CD4-positive, alpha-beta memory T cell (primary cell): ENCODE data around the gene KBTBD2. TPM values are rescaled to one million over a fixed set of nuclear protein-coding genes. Genes with fewer than 3 reads are reported as not detected.
A peak's percentile ranks its signal among the peaks of the same experiment; 100 is the strongest.
"Not testable (repeated sequence)": the region's sequence is repeated elsewhere in the genome, so short reads cannot be mapped to it uniquely, and the experiment has no call there.

Experiments used
- CTCF ChIA-PET: fragments of 350-600 bp; sonication (Branson Sonifier 250); formaldehyde crosslinking; loops from one replicate; lab custom pipeline; 2021; ENCODE audit warnings: inconsistent platforms; ENCODE audit not compliant: partially characterized antibody; lab: Charles Lee
- POLR2A ChIA-PET: fragments of 350-600 bp; sonication (Branson Sonifier 250); formaldehyde crosslinking; loops from one replicate; lab custom pipeline; 2021; ENCODE audit not compliant: partially characterized antibody; lab: Charles Lee
- DNase-seq, 5 donors: peaks; one replicate each; pipeline versions ENCODE4 v3.0.0 to v3.0.0-alpha.2; 2020 to 2022; ENCODE audit warnings: mixed read lengths in 1 of 5
- H3K27ac ChIP-seq: one replicate; pipeline ENCODE4 v1.7.0; 2013; ENCODE audit warnings: low read depth, low read length
- H3K27me3 ChIP-seq: 2 replicates; pipeline ENCODE4 v1.7.0; 2013; ENCODE audit warnings: mild to moderate bottlenecking, low read length, moderate library complexity; ENCODE audit not compliant: insufficient read depth
- H3K36me3 ChIP-seq: 2 replicates; pipeline ENCODE4 v1.7.0; 2013; ENCODE audit warnings: mild to moderate bottlenecking, low read length, moderate library complexity; ENCODE audit not compliant: insufficient read depth
- H3K4me1 ChIP-seq: 2 replicates; pipeline ENCODE4 v1.7.0; 2013; ENCODE audit warnings: mild to moderate bottlenecking, low read length, moderate library complexity; ENCODE audit not compliant: insufficient read depth
- H3K4me3 ChIP-seq, 2 donors: one replicate each; pipeline ENCODE4 v1.7.0; 2013; ENCODE audit warnings: low read length in 2 of 2, mild to moderate bottlenecking in 1 of 2
- H3K9me3 ChIP-seq, 2 donors: one replicate each; pipeline ENCODE4 v1.7.0; 2013; ENCODE audit warnings: low read length in 2 of 2, control low read depth in 1 of 2; ENCODE audit not compliant: control insufficient read depth in 1 of 2
- H3K27ac Mint-ChIP-seq, 7 donors: one replicate each; pipeline ENCODE4 v1.8.0; 2020 to 2021; ENCODE audit warnings: mixed read lengths in 7 of 7, mild to moderate bottlenecking in 6 of 7, inconsistent platforms in 3 of 7, moderate library complexity in 3 of 7
- H3K27me3 Mint-ChIP-seq, 2 donors: one replicate each; pipeline ENCODE4 v1.8.0; 2020 to 2021; ENCODE audit warnings: mixed read lengths in 2 of 2
- H3K36me3 Mint-ChIP-seq, 2 donors: one replicate each; pipeline ENCODE4 v1.8.0; 2020 to 2021; ENCODE audit warnings: mixed read lengths in 2 of 2, inconsistent platforms in 1 of 2, mild to moderate bottlenecking in 1 of 2
- H3K4me1 Mint-ChIP-seq, 4 donors: one replicate each; pipeline ENCODE4 v1.8.0; 2020 to 2021; ENCODE audit warnings: mixed read lengths in 4 of 4, mild to moderate bottlenecking in 1 of 4
- H3K4me3 Mint-ChIP-seq, 8 donors: one replicate each; pipeline ENCODE4 v1.8.0; 2020 to 2021; ENCODE audit warnings: mixed read lengths in 8 of 8, mild to moderate bottlenecking in 7 of 8, moderate library complexity in 6 of 8, inconsistent platforms in 3 of 8
- H3K9me3 Mint-ChIP-seq, 8 donors: one replicate each; pipeline ENCODE4 v1.8.0; 2020 to 2021; ENCODE audit warnings: mixed read lengths in 8 of 8, mild to moderate bottlenecking in 5 of 8, inconsistent platforms in 3 of 8, moderate library complexity in 1 of 8
- intact Hi-C: fragments of 100-400 bp; cut with micrococcal nuclease; formaldehyde crosslinking; loops from one replicate; pipeline ENCODE4 v1.15.1; 2023
- polyA plus RNA-seq, 2 donors: library from polyadenylated mRNA; unstranded; fragments of 300-500 nt; fragmentation: Illumina TruSeq; gene quantifications; one replicate each; pipeline ENCODE4 v1.2.3, GENCODE V29; 2021
- total RNA-seq, 2 experiments: library from RNA; stranded (reverse); gene quantifications; one replicate each; pipeline ENCODE4 v1.2.3, GENCODE V29; 2021

KBTBD2 gene
- total and polyA plus RNA-seq, 4 experiments from 2014 or later: 27.4 to 64.3 (median 50.2) TPM

- H3K36me3 Mint-ChIP-seq: peaks cover 0 to 5% of the 10 kb centered on the region in 2 donors
- peaks cover 0 to 4% (median 0%) of the 10 kb centered on the region in 4 donors for H3K4me1 Mint-ChIP-seq
- POLR2A ChIA-PET: interaction anchor here (1.1 kb wide), 1 partner anchor 29 kb away, joined by 3 read pairs; no protein-coding TSS in a partner anchor
- no peaks in the 10 kb centered on the region for H3K4me1 ChIP-seq
- no peaks in the 10 kb centered on the region for H3K27me3 Mint-ChIP-seq
- no peak overlapping the region for H3K4me3 Mint-ChIP-seq
- H3K4me3 ChIP-seq: no peak overlapping the region
- no peak overlapping the region for H3K27ac ChIP-seq
- peaks cover 0 to 3% (median 0%) of the 10 kb centered on the region in 8 donors for H3K9me3 Mint-ChIP-seq
- no peak for DNase-seq
- H3K36me3 ChIP-seq: no peaks in the 10 kb centered on the region
- CTCF ChIA-PET: interaction anchor here (1.0 to 1.3 kb wide), 2 partner anchors 22 to 83 kb away, joined by 3 to 4 read pairs; no protein-coding TSS in a partner anchor
- H3K9me3 ChIP-seq: no peaks in the 10 kb centered on the region
- no peaks in the 10 kb centered on the region for H3K27me3 ChIP-seq
- intact Hi-C loops: no loop called here
- peak overlapping the region in 1 of 7 donors; percentile 17 for H3K27ac Mint-ChIP-seq
Observed at GRCh38 chr7:32929430-32930143, 38.0 kb upstream of the KBTBD2 start.

GRCh38 chr7:32928785-32929298 lies 37.3 kb upstream of the KBTBD2 start:
- Histone ChIP-seq H3K27me3 (no peaks in the 10 kb centered on the region), H3K4me1 (no peaks in the 10 kb centered on the region), H3K27ac (no peak overlapping the region), H3K36me3 (no peaks in the 10 kb centered on the region), H3K4me3 (no peak overlapping the region), H3K9me3 (no peaks in the 10 kb centered on the region)
- peaks cover 0 to 4% (median 0%) of the 10 kb centered on the region in 4 donors for H3K4me1 Mint-ChIP-seq
- H3K36me3 Mint-ChIP-seq: peaks cover 0 to 5% of the 10 kb centered on the region in 2 donors
- H3K27me3 Mint-ChIP-seq: no peaks in the 10 kb centered on the region
- POLR2A ChIA-PET: interaction anchor here (1.1 kb wide), 1 partner anchor 28 kb away, joined by 3 read pairs; no protein-coding TSS in a partner anchor
- no peak overlapping the region for H3K4me3 Mint-ChIP-seq
- intact Hi-C loops: no loop called here
- peaks cover 0 to 3% (median 0%) of the 10 kb centered on the region in 8 donors for H3K9me3 Mint-ChIP-seq
- no peak for DNase-seq
- CTCF ChIA-PET: interaction anchor here (0.7 to 1.8 kb wide), 4 partner anchors 14 to 83 kb away, joined by 3 to 6 read pairs (median 4); no protein-coding TSS in a partner anchor
- H3K27ac Mint-ChIP-seq: peak overlapping the region in 2 of 7 donors; percentile 10 to 23

GRCh38 chr7:32921896-32922295 lies 30.3 kb upstream of the KBTBD2 start:
- Histone ChIP-seq H3K4me3 (no peak overlapping the region), H3K9me3 (no peaks in the 10 kb centered on the region), H3K36me3 (no peaks in the 10 kb centered on the region), H3K4me1 (no peaks in the 10 kb centered on the region), H3K27me3 (no peaks in the 10 kb centered on the region), H3K27ac (no peak overlapping the region)
- no peak for DNase-seq
- ChIA-PET POLR2A (no interaction called here), CTCF (interaction anchor here (1.2 kb wide), 1 partner anchor 75 kb away, joined by 4 read pairs; no protein-coding TSS in a partner anchor)
- Mint-ChIP-seq H3K9me3 (peaks cover 0 to 2% (median 0%) of the 10 kb centered on the region in 8 donors), H3K4me3 (no peak overlapping the region), H3K27ac (no peak overlapping the region), H3K27me3 (no peaks in the 10 kb centered on the region), H3K4me1 (no peaks in the 10 kb centered on the region), H3K36me3 (peaks cover 2 to 7% of the 10 kb centered on the region in 2 donors)
- intact Hi-C loops: no loop called here

- H3K4me3 ChIP-seq, intact Hi-C loops, H3K9me3 Mint-ChIP-seq, DNase-seq, H3K27ac ChIP-seq, H3K4me1 ChIP-seq, POLR2A ChIA-PET, H3K4me1 Mint-ChIP-seq, H3K4me3 Mint-ChIP-seq, H3K27me3 ChIP-seq, H3K36me3 ChIP-seq, H3K9me3 ChIP-seq, H3K27ac Mint-ChIP-seq, H3K27me3 Mint-ChIP-seq: not testable (repeated sequence)
- CTCF ChIA-PET: interaction anchor here (1.5 kb wide), 1 partner anchor 70 kb away, joined by 3 read pairs; no protein-coding TSS in a partner anchor
- H3K36me3 Mint-ChIP-seq: peaks cover 4 to 12% of the 10 kb centered on the region in 2 donors
Observed at GRCh38 chr7:32916994-32917393, 25.4 kb upstream of the KBTBD2 start.

DNA sequence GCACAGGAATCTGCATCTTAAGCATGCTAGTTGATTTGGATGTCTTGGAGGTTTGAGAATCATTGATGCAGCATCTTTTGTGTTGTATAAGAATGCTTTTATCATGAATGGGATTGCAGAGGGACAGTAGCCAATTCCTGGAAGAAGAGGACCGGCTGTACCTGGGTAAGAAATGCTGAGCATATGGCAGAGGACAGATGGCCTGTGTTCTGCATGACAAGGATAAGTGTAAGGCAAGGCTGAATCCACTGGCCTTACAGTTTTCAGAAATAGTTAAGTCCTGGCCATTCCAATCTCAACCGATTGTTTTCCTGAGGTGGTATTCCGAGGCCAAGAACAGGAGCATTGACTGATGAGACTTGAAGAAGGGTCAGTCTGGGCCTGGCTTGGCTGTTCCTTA lies 24.4 kb upstream of the KBTBD2 start:
- ChIA-PET CTCF (interaction anchor here (1.5 kb wide), 1 partner anchor 69 kb away, joined by 3 read pairs; no protein-coding TSS in a partner anchor), POLR2A (no interaction called here)
- Histone ChIP-seq H3K36me3 (no peaks in the 10 kb centered on the region), H3K4me3 (no peak overlapping the region), H3K27me3 (no peaks in the 10 kb centered on the region), H3K4me1 (no peaks in the 10 kb centered on the region), H3K27ac (no peak overlapping the region), H3K9me3 (no peaks in the 10 kb centered on the region)
- H3K36me3 Mint-ChIP-seq: peaks cover 4 to 12% of the 10 kb centered on the region in 2 donors
- peaks cover 0 to 2% (median under 1%) of the 10 kb centered on the region in 4 donors for H3K4me1 Mint-ChIP-seq
- no peak overlapping the region for H3K4me3 Mint-ChIP-seq
- no peaks in the 10 kb centered on the region for H3K27me3 Mint-ChIP-seq
- no peaks in the 10 kb centered on the region for H3K9me3 Mint-ChIP-seq
- intact Hi-C loops: no loop called here
- DNase-seq: no peak
- H3K27ac Mint-ChIP-seq: peak overlapping the region in 1 of 7 donors; percentile 53

DNA sequence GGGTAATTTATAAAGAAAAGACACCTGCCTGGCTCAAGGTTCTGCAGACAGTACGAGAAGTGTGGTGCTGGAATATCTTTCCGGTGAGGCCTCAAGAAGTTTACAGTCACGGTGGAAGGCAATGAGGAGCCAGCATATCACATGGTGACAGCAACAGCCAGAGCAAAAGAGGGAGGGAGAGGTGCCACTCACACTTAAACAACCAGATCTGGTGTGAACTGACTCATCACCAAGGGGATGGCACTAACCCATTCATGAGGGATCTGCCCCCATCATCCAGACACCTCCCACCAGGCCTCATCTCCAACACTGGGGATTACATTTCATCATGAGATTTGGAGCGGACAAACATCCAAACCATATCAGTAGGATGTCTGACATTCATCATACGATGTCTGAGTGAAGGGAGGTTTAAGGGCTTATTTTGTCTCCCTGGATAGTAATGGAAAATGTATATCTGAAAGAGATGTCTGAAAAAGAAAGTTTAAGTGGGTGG lies 23.5 kb upstream of the KBTBD2 start:
- Histone ChIP-seq H3K36me3 (no peaks in the 10 kb centered on the region), H3K27me3 (no peaks in the 10 kb centered on the region), H3K9me3 (no peaks in the 10 kb centered on the region), H3K4me3 (no peak overlapping the region), H3K27ac (no peak overlapping the region), H3K4me1 (no peaks in the 10 kb centered on the region)
- Mint-ChIP-seq H3K36me3 (peaks cover 4 to 12% of the 10 kb centered on the region in 2 donors), H3K27ac (peak overlapping the region in 4 of 7 donors; percentile 26 to 83 (median 60)), H3K27me3 (no peaks in the 10 kb centered on the region), H3K4me1 (peaks cover 0 to 2% (median under 1%) of the 10 kb centered on the region in 4 donors), H3K9me3 (no peaks in the 10 kb centered on the region), H3K4me3 (no peak overlapping the region)
- ChIA-PET CTCF (interaction anchor here (2.1 kb wide), 1 partner anchor 69 kb away, joined by 9 read pairs; no protein-coding TSS in a partner anchor), POLR2A (no interaction called here)
- intact Hi-C loops: no loop called here
- no peak for DNase-seq

DNA sequence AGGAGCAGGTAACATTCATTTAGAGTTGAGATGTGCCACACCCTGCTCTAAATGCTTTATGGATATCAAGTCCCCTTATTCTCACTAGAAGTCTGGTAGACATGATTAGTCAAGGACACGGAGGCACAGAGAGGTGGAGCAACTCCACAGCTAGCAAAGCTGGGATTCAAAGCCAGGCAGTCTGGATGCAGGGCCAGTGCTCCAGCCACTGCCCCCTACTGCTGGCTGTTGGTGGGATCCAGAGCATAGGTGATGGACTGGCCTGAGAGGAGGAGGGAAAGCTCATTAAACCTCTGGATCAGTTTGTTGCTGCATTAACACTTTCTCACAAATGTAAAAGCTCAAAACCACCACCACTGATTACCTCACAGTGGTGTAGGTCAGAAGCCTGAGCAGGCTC lies 22.6 kb upstream of the KBTBD2 start:
- Histone ChIP-seq H3K27me3 (no peaks in the 10 kb centered on the region), H3K27ac (no peak overlapping the region), H3K9me3 (no peaks in the 10 kb centered on the region), H3K4me1 (no peaks in the 10 kb centered on the region), H3K36me3 (no peaks in the 10 kb centered on the region), H3K4me3 (no peak overlapping the region)
- no peaks in the 10 kb centered on the region for H3K9me3 Mint-ChIP-seq
- peaks cover 0 to 2% (median under 1%) of the 10 kb centered on the region in 4 donors for H3K4me1 Mint-ChIP-seq
- ChIA-PET CTCF (interaction anchor here (2.1 kb wide), 1 partner anchor 68 kb away, joined by 9 read pairs; no protein-coding TSS in a partner anchor), POLR2A (no interaction called here)
- intact Hi-C loops: no loop called here
- H3K27me3 Mint-ChIP-seq: no peaks in the 10 kb centered on the region
- H3K27ac Mint-ChIP-seq: peak overlapping the region in 3 of 7 donors; percentile 47 to 74 (median 54)
- H3K36me3 Mint-ChIP-seq: peaks cover 4 to 12% of the 10 kb centered on the region in 2 donors
- DNase-seq: no peak
- no peak overlapping the region for H3K4me3 Mint-ChIP-seq
